Right ventricle myocardium superior (tissue), 1 donor: ENCODE measurements around the gene NDUFA9. TPM values are rescaled to one million over a fixed set of nuclear protein-coding genes. Genes with fewer than 3 reads are reported as not detected.

Experiments
- ATAC-seq: fragments of 200-7000 bp; cut with Tn5 transposase; one replicate; pipeline ENCODE4 v1.9.1; 2020; ENCODE audit warnings: mild to moderate bottlenecking; ENCODE audit not compliant: poor library complexity
- DNase-seq: peaks from one replicate; pipeline ENCODE4 v3.0.0-alpha.2; 2020
- intact Hi-C: fragments of 100-400 bp; cut with DNase I; formaldehyde crosslinking; loops from one replicate; pipeline ENCODE4 v1.11.2; 2022
- total RNA-seq: library from RNA; stranded (reverse); fragmentation: NEBNext Ultra II Directional; extraction: Animal tissue kit (Norgen Biotek cat#: 25700); gene quantifications from one replicate; pipeline ENCODE4 v1.2.1, GENCODE V29; 2021
- donor health status: DM: no; HTN: yes; CAD: no; lungs with severe emphysema.

NDUFA9 gene
- total RNA-seq, 1 donor from 2014 or later: 371 TPM

- DNase-seq (no peak), ATAC-seq (no peak)
- intact Hi-C loops: loop anchor here (10.0 kb wide), 1 partner anchor 75 kb away; no protein-coding TSS in a partner anchor
These were observed 30.8 kb downstream of the NDUFA9 start for GRCh38 chr12:4679711-4680110.

- ATAC-seq: no peak
- intact Hi-C loops: loop anchor here (10.0 kb wide), 1 partner anchor 73 kb away; no protein-coding TSS in a partner anchor
- no peak for DNase-seq
These were observed 32.8 kb downstream of the NDUFA9 start for GRCh38 chr12:4681732-4682131.

- ATAC-seq (peak; percentile 86), DNase-seq (no peak)
- intact Hi-C loops: loop anchor here (10.0 kb wide), 1 partner anchor 69 kb away; no protein-coding TSS in a partner anchor
These were observed 36.4 kb downstream of the NDUFA9 start for GRCh38 chr12:4685317-4685716.

DNA sequence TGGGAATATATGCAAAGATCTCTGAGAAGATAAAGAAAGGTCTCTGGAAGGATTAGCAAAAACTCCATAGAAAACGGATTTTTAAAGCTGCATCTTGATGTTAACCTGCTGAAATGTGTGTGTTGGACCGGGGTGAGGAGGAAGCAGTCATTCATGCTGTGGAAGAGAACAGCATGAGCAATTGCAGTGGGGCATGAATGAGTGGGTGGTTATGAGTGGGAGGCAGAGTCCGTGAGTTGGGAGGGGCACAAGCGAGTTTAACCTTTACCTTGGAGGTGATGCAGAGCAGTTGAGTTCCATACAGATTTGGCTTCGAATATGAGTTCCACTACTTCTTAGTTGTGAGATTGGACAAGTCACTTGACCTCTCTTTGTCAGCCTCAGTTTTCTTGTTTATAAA lies 41.8 kb downstream of the NDUFA9 start:
- intact Hi-C loops: no loop called here
- DNase-seq (no peak), ATAC-seq (no peak)

Other genes with a start within 250 kb of the NDUFA9 start
- not detected for gene FGF6, start 203.3 kb upstream of the NDUFA9 start, total RNA-seq
- gene RAD51AP1, start 110.2 kb upstream of the NDUFA9 start, total RNA-seq: 1.1 TPM
- gene DYRK4, start 86.9 kb upstream of the NDUFA9 start, total RNA-seq: 23.5 TPM
- gene AKAP3, start 63 bp upstream of the NDUFA9 start, total RNA-seq: 3.0 TPM
- gene GALNT8, start 71.3 kb downstream of the NDUFA9 start, total RNA-seq: 2.9 TPM